ENCODE measurements around the gene RYR1.

DNA sequence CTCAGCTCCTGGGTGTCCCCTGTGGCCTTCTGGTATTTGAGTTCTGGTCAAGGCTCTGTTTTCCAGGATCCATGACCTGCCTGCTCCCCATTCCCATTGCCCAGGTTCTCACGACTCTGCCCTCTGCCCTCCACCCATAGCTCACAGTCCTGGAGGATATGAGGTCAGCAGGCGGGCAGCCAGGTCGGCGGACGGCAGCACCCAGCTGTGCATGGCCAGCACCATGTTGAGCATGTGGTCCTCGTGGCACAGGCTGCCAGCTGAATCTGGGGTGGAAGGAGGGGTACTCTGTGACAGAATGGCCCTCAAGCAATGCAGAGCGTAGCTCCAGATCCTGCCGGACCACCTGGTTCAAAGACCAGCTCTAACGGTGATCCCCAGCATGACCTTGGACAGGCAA is 12.6 kb upstream of the RYR1 start:
- no peak for TF ChIP-seq POLR2A (IDR thresholded peaks at IDR 0.05)
- TF ChIP-seq EP300 (IDR thresholded peaks at IDR 0.05), result no peak

All from gastroesophageal sphincter (tissue), 2 donors.